ENCODE data around the gene TRIM3. TPM values are rescaled to one million over a fixed set of nuclear protein-coding genes. Genes with fewer than 3 reads are reported as not detected.

TRIM3 gene
- total RNA-seq, 1 experiment from 2014 or later = 37.1 TPM

- ChIA-PET POLR2A (ENCODE audit: low non-redundant PET) (no interaction called here), CTCF (no interaction called here)
- Histone ChIP-seq H3K4me1 (ENCODE audit: insufficient read depth, low read length, poor library complexity, severe bottlenecking) (no peaks in the 10 kb centered on the region), H3K4me3 (ENCODE audit: low read depth, low read length, poor library complexity, severe bottlenecking) (no peak overlapping the region), H3K27ac (ENCODE audit: low read depth, low read length, poor library complexity, severe bottlenecking) (no peak overlapping the region), H3K9me3 (ENCODE audit: low read depth, low read length, poor library complexity, severe bottlenecking) (no peaks in the 10 kb centered on the region), H3K36me3 (ENCODE audit: insufficient read depth, low read length, poor library complexity, severe bottlenecking) (peaks cover 50% of the 10 kb centered on the region), H3K27me3 (replicated peaks; ENCODE audit: insufficient read depth, low read depth, low read length, poor library complexity) (no peaks in the 10 kb centered on the region)
- intact Hi-C loops (cut with micrococcal nuclease; ENCODE audit: unreplicated experiment) = no loop called here
- TF ChIP-seq CTCF (conservative IDR thresholded peaks at IDR 0.05; ENCODE audit: low read depth, low read length) (no peak), EZH2 (IDR thresholded peaks at IDR 0.05; ENCODE audit: borderline replicate concordance, low read depth, low read length, poor library complexity, severe bottlenecking) (no peak)
- BruUV-seq (replicated peaks) = no TSS peak
- DNase-seq (ENCODE audit: low spot score) = no peak
These were observed 18.7 kb downstream of the TRIM3 start for GRCh38 chr11:6455070-6455469.

GRCh38 chr11:6453152-6453551 is 20.6 kb downstream of the TRIM3 start:
- H3K4me1 ChIP-seq (ENCODE audit: insufficient read depth, low read length, poor library complexity, severe bottlenecking) = no peaks in the 10 kb centered on the region
- ChIA-PET CTCF (no interaction called here), POLR2A (ENCODE audit: low non-redundant PET) (no interaction called here)
- intact Hi-C loops (cut with micrococcal nuclease; ENCODE audit: unreplicated experiment) = no loop called here
- no peaks in the 10 kb centered on the region for H3K27me3 ChIP-seq (replicated peaks; ENCODE audit: insufficient read depth, low read depth, low read length, poor library complexity)
- TF ChIP-seq EZH2 (IDR thresholded peaks at IDR 0.05; ENCODE audit: borderline replicate concordance, low read depth, low read length, poor library complexity, severe bottlenecking) = no peak
- no peak for TF ChIP-seq CTCF (conservative IDR thresholded peaks at IDR 0.05; ENCODE audit: low read depth, low read length)
- H3K4me3 ChIP-seq (ENCODE audit: low read depth, low read length, poor library complexity, severe bottlenecking) = no peak overlapping the region
- H3K36me3 ChIP-seq (ENCODE audit: insufficient read depth, low read length, poor library complexity, severe bottlenecking) = peaks cover 53% of the 10 kb centered on the region
- no peak for DNase-seq (ENCODE audit: low spot score)
- H3K27ac ChIP-seq (ENCODE audit: low read depth, low read length, poor library complexity, severe bottlenecking) = no peak overlapping the region
- BruUV-seq (replicated peaks) = no TSS peak
- H3K9me3 ChIP-seq (ENCODE audit: low read depth, low read length, poor library complexity, severe bottlenecking) = no peaks in the 10 kb centered on the region

GRCh38 chr11:6452219-6452618 is 21.5 kb downstream of the TRIM3 start:
- peaks cover 49% of the 10 kb centered on the region for H3K36me3 ChIP-seq (ENCODE audit: insufficient read depth, low read length, poor library complexity, severe bottlenecking)

More at GRCh38 chr11:6452219-6452618, 21.5 kb downstream of the TRIM3 start:
- POLR2A ChIA-PET (ENCODE audit: low non-redundant PET) = interaction anchor here (0.7 kb wide), 1 partner anchor 73 kb away, joined by 3 read pairs; no protein-coding TSS in a partner anchor
- CTCF ChIA-PET = interaction anchor here (1.2 kb wide), 1 partner anchor 9 kb away, joined by 4 read pairs; no protein-coding TSS in a partner anchor
- Histone ChIP-seq H3K9me3 (ENCODE audit: low read depth, low read length, poor library complexity, severe bottlenecking) (no peaks in the 10 kb centered on the region), H3K27me3 (replicated peaks; ENCODE audit: insufficient read depth, low read depth, low read length, poor library complexity) (no peaks in the 10 kb centered on the region), H3K4me1 (ENCODE audit: insufficient read depth, low read length, poor library complexity, severe bottlenecking) (no peaks in the 10 kb centered on the region), H3K4me3 (ENCODE audit: low read depth, low read length, poor library complexity, severe bottlenecking) (no peak overlapping the region), H3K27ac (ENCODE audit: low read depth, low read length, poor library complexity, severe bottlenecking) (no peak overlapping the region)
- intact Hi-C loops (cut with micrococcal nuclease; ENCODE audit: unreplicated experiment) = no loop called here
- no peak for TF ChIP-seq CTCF (conservative IDR thresholded peaks at IDR 0.05; ENCODE audit: low read depth, low read length)
- TF ChIP-seq EZH2 (IDR thresholded peaks at IDR 0.05; ENCODE audit: borderline replicate concordance, low read depth, low read length, poor library complexity, severe bottlenecking) = no peak
- no peak for DNase-seq (ENCODE audit: low spot score)
- no TSS peak for BruUV-seq (replicated peaks)
